HuH-7 (cell line): ENCODE measurements around the gene CHMP6.

ENCODE experiments used
- DNase-seq: peaks from one replicate; pipeline ENCODE4 v3.0.0; 2011; ENCODE audit warnings: low spot score

The CHMP6 gene

GRCh38 chr17:81030741-81031565 lies 39.3 kb downstream of the CHMP6 start:
- no peak for DNase-seq

- DNase-seq: no peak
These were observed 40.2 kb downstream of the CHMP6 start for GRCh38 chr17:81031566-81032550.

- DNase-seq: no peak
These were observed 41.2 kb downstream of the CHMP6 start for GRCh38 chr17:81032641-81033480.

GRCh38 chr17:81033535-81034167 lies 42.0 kb downstream of the CHMP6 start:
- no peak for DNase-seq

GRCh38 chr17:81034168-81034777 lies 42.6 kb downstream of the CHMP6 start:
- DNase-seq: no peak

- DNase-seq: peak; percentile 100
These were observed 43.3 kb downstream of the CHMP6 start, which contains the start of gene BAIAP2 for GRCh38 chr17:81034779-81035520. Gene BAIAP2 (plus strand): TSS chr17:81035151. CDS start chr17:81035255, 104 bp downstream.

- no peak for DNase-seq
These were observed 44.0 kb downstream of the CHMP6 start for GRCh38 chr17:81035521-81036196.

- DNase-seq: no peak
These were observed 44.7 kb downstream of the CHMP6 start for GRCh38 chr17:81036197-81036941.

GRCh38 chr17:81037026-81037797 lies 45.6 kb downstream of the CHMP6 start:
- no peak for DNase-seq

GRCh38 chr17:81037798-81038733 lies 46.4 kb downstream of the CHMP6 start:
- peak; percentile 68 for DNase-seq

- DNase-seq: no peak
These were observed 47.5 kb downstream of the CHMP6 start for GRCh38 chr17:81039096-81039495.

GRCh38 chr17:81039854-81040758 lies 48.5 kb downstream of the CHMP6 start:
- no peak for DNase-seq

GRCh38 chr17:81040791-81041337 lies 49.2 kb downstream of the CHMP6 start:
- DNase-seq: peak; percentile 85

- DNase-seq: no peak
These were observed 51.0 kb downstream of the CHMP6 start for GRCh38 chr17:81042606-81043005.

- no peak for DNase-seq
These were observed 51.7 kb downstream of the CHMP6 start for GRCh38 chr17:81043319-81043724.
